H1 (cell line): ENCODE results near the gene MARS1.

Experiments
- CBX8 ChIP-seq: fragments of 300-800, 300-1000 bp; sonication (generic); IDR thresholded peaks from 2 replicates; pipeline ENCODE4 v1.7.1; 2016; ENCODE audit warnings: low read depth, low read length, borderline replicate concordance
- CHD7 ChIP-seq: fragments of 300-600 bp; sonication (generic); IDR thresholded peaks from 2 replicates; pipeline ENCODE4 v1.7.1; 2012; ENCODE audit warnings: low read length, moderate library complexity, mild to moderate bottlenecking, inconsistent platforms; ENCODE audit not compliant: insufficient replicate concordance
- CTCF ChIP-seq, 3 experiments: IDR thresholded peaks; 1 replicate in 2 of 3; 2 replicates in 1 of 3; pipeline versions ENCODE4 v1.5.1 to v1.6.1; 2011; ENCODE audit warnings: low read length in 3 of 3, mild to moderate bottlenecking in 3 of 3, inconsistent platforms in 2 of 3, low read depth in 1 of 3, moderate library complexity in 1 of 3; ENCODE audit not compliant: insufficient read depth in 1 of 3; ENCODE audit errors: control extremely low read depth in 1 of 3
- EZH2 ChIP-seq: fragments of 200-600 bp; sonication (generic); IDR thresholded peaks from 2 replicates; pipeline ENCODE4 v1.7.1; 2012; ENCODE audit warnings: low read depth, mild to moderate bottlenecking, moderate library complexity, low read length, inconsistent platforms; ENCODE audit not compliant: severe bottlenecking
- POLR2A ChIP-seq, 2 experiments: IDR thresholded peaks; 1 replicate in 1 of 2; 2 replicates in 1 of 2; pipeline ENCODE4 v1.6.1; 2011; ENCODE audit warnings: low read depth in 2 of 2, low read length in 2 of 2, mild to moderate bottlenecking in 2 of 2; ENCODE audit errors: control extremely low read depth in 1 of 2
- RAD21 ChIP-seq, 2 experiments: IDR thresholded peaks in 1 of 2; conservative IDR thresholded peaks in 1 of 2; 2 replicates each; pipeline ENCODE4 v1.6.1; 2011; ENCODE audit warnings: low read depth in 2 of 2, low read length in 2 of 2, improper control_type of control experiment in 1 of 2, inconsistent platforms in 1 of 2, mild to moderate bottlenecking in 1 of 2, moderate library complexity in 1 of 2
- TCF12 ChIP-seq: IDR thresholded peaks from 2 replicates; pipeline ENCODE4 v1.6.1; 2011; ENCODE audit warnings: low read depth, mild to moderate bottlenecking, low read length
- ZNF274 ChIP-seq: IDR thresholded peaks from 2 replicates; pipeline ENCODE4 v1.7.0; 2012; ENCODE audit warnings: low read length, borderline replicate concordance; ENCODE audit errors: extremely low read depth

- TF ChIP-seq CTCF (IDR thresholded peaks at IDR 0.05; ENCODE audit: control extremely low read depth in 1 of 3, insufficient read depth in 1 of 3, low read depth in 1 of 3, low read length in 3 of 3) (no peak), EZH2 (no peak), RAD21 (IDR thresholded peaks at IDR 0.05 in 1 of 2, conservative IDR thresholded peaks at IDR 0.05 in 1 of 2; ENCODE audit: low read depth in 2 of 2, low read length in 2 of 2) (no peak), TCF12 (no peak), POLR2A (IDR thresholded peaks at IDR 0.05; ENCODE audit: control extremely low read depth in 1 of 2, low read depth in 2 of 2, low read length in 2 of 2) (no peak), ZNF274 (no peak), CBX8 (no peak), CHD7 (no peak)
Observed at GRCh38 chr12:57526477-57527126, 38.7 kb downstream of the MARS1 start.
